Central memory CD8-positive, alpha-beta T cell (primary cell): ENCODE results near the gene GABBR2.
"Not testable (repeated sequence)": the region's sequence is repeated elsewhere in the genome, so short reads cannot be mapped to it uniquely, and the experiment has no call there.

ENCODE experiments used
- ATAC-seq: fragments of 150-1000 bp; cut with Tn5 transposase; replicated peaks from 2 replicates; pipeline ENCODE4 v1.10.0; 2022; ENCODE audit warnings: mild to moderate bottlenecking, moderate FRiP score, moderate number of reproducible peaks; ENCODE audit not compliant: poor library complexity, severe bottlenecking; ENCODE audit errors: extremely low read depth
- DNase-seq, 2 donors: peaks; one replicate each; pipeline ENCODE4 v3.0.0; 2021; ENCODE audit warnings: low spot score in 2 of 2
- H3K27ac Mint-ChIP-seq: one replicate; pipeline ENCODE4 v1.8.0; 2022; ENCODE audit warnings: low read depth, mild to moderate bottlenecking, moderate library complexity, mixed read lengths
- H3K27me3 Mint-ChIP-seq: one replicate; pipeline ENCODE4 v1.8.0; 2022; ENCODE audit warnings: mixed read lengths
- H3K36me3 Mint-ChIP-seq: one replicate; pipeline ENCODE4 v1.8.0; 2022; ENCODE audit warnings: mild to moderate bottlenecking, moderate library complexity, mixed read lengths; ENCODE audit not compliant: insufficient read depth
- H3K4me1 Mint-ChIP-seq: one replicate; pipeline ENCODE4 v1.8.0; 2022; ENCODE audit warnings: mixed read lengths
- H3K4me3 Mint-ChIP-seq: one replicate; pipeline ENCODE4 v1.8.0; 2022; ENCODE audit warnings: mild to moderate bottlenecking, moderate library complexity, mixed read lengths
- H3K9me3 Mint-ChIP-seq: one replicate; pipeline ENCODE4 v1.8.0; 2022; ENCODE audit warnings: mixed read lengths

Gene GABBR2

GRCh38 chr9:98468567-98469239, 240.0 kb downstream of the GABBR2 start:
- peaks cover 69% of the 10 kb centered on the region for H3K27me3 Mint-ChIP-seq
- H3K4me1 Mint-ChIP-seq = no peaks in the 10 kb centered on the region
- H3K4me3 Mint-ChIP-seq = no peak overlapping the region
- H3K36me3 Mint-ChIP-seq = no peaks in the 10 kb centered on the region
- DNase-seq (no peak), ATAC-seq (no peak)
- no peak overlapping the region for H3K27ac Mint-ChIP-seq
- H3K9me3 Mint-ChIP-seq = peaks cover 5% of the 10 kb centered on the region

- peaks cover 56% of the 10 kb centered on the region for H3K27me3 Mint-ChIP-seq
- no peak overlapping the region for H3K27ac Mint-ChIP-seq
- peaks cover 1% of the 10 kb centered on the region for H3K36me3 Mint-ChIP-seq
- H3K4me3 Mint-ChIP-seq = no peak overlapping the region
- peaks cover 14% of the 10 kb centered on the region for H3K9me3 Mint-ChIP-seq
- DNase-seq = no peak
- H3K4me1 Mint-ChIP-seq = no peaks in the 10 kb centered on the region
- no peak for ATAC-seq
Observed at GRCh38 chr9:98465799-98466198, 242.9 kb downstream of the GABBR2 start.

- H3K4me1 Mint-ChIP-seq, H3K4me3 Mint-ChIP-seq, H3K36me3 Mint-ChIP-seq, DNase-seq, ATAC-seq, H3K27ac Mint-ChIP-seq: not testable (repeated sequence)
- peaks cover 49% of the 10 kb centered on the region for H3K27me3 Mint-ChIP-seq
- H3K9me3 Mint-ChIP-seq = peaks cover 18% of the 10 kb centered on the region
Observed at GRCh38 chr9:98464156-98464690, 244.5 kb downstream of the GABBR2 start.

GRCh38 chr9:98462310-98462709, 246.4 kb downstream of the GABBR2 start:
- no peak for ATAC-seq
- Mint-ChIP-seq H3K36me3 (peaks cover 1% of the 10 kb centered on the region), H3K27me3 (peaks cover 53% of the 10 kb centered on the region), H3K4me1 (no peaks in the 10 kb centered on the region), H3K27ac (no peak overlapping the region), H3K4me3 (no peak overlapping the region), H3K9me3 (peaks cover 18% of the 10 kb centered on the region)
- DNase-seq = no peak

GRCh38 chr9:98460704-98461103, 248.0 kb downstream of the GABBR2 start:
- Mint-ChIP-seq H3K4me1 (no peaks in the 10 kb centered on the region), H3K27me3 (peaks cover 53% of the 10 kb centered on the region), H3K27ac (no peak overlapping the region), H3K9me3 (peaks cover 14% of the 10 kb centered on the region), H3K4me3 (no peak overlapping the region), H3K36me3 (peaks cover 1% of the 10 kb centered on the region)
- no peak for DNase-seq
- ATAC-seq = no peak

GRCh38 chr9:98457726-98458370, 250.9 kb downstream of the GABBR2 start:
- no peak for DNase-seq
- no peak for ATAC-seq
- no peak overlapping the region for H3K4me3 Mint-ChIP-seq
- peaks cover 1% of the 10 kb centered on the region for H3K36me3 Mint-ChIP-seq
- H3K9me3 Mint-ChIP-seq = peaks cover 14% of the 10 kb centered on the region
- H3K27ac Mint-ChIP-seq = no peak overlapping the region
- peaks cover 61% of the 10 kb centered on the region for H3K27me3 Mint-ChIP-seq
- H3K4me1 Mint-ChIP-seq = no peaks in the 10 kb centered on the region

- no peak for ATAC-seq
- Mint-ChIP-seq H3K9me3 (peaks cover 9% of the 10 kb centered on the region), H3K27ac (no peak overlapping the region), H3K27me3 (peaks cover 68% of the 10 kb centered on the region), H3K36me3 (peaks cover 4% of the 10 kb centered on the region), H3K4me3 (no peak overlapping the region), H3K4me1 (no peaks in the 10 kb centered on the region)
- DNase-seq = no peak
Observed at GRCh38 chr9:98456156-98456613, 252.6 kb downstream of the GABBR2 start.

- Mint-ChIP-seq H3K9me3 (peaks cover 2% of the 10 kb centered on the region), H3K4me3 (no peak overlapping the region), H3K27me3 (peaks cover 63% of the 10 kb centered on the region), H3K27ac (no peak overlapping the region), H3K4me1 (no peaks in the 10 kb centered on the region), H3K36me3 (peaks cover 2% of the 10 kb centered on the region)
- DNase-seq (no peak), ATAC-seq (no peak)
Observed at GRCh38 chr9:98455256-98456155, 253.2 kb downstream of the GABBR2 start.

GRCh38 chr9:98453589-98454311, 255.0 kb downstream of the GABBR2 start:
- no peak for DNase-seq
- Mint-ChIP-seq H3K27ac (no peak overlapping the region), H3K4me1 (no peaks in the 10 kb centered on the region), H3K4me3 (no peak overlapping the region), H3K27me3 (peaks cover 70% of the 10 kb centered on the region), H3K36me3 (peaks cover 2% of the 10 kb centered on the region), H3K9me3 (no peaks in the 10 kb centered on the region)
- ATAC-seq = no peak

- Mint-ChIP-seq H3K4me1 (no peaks in the 10 kb centered on the region), H3K36me3 (peaks cover 2% of the 10 kb centered on the region), H3K27ac (no peak overlapping the region), H3K4me3 (no peak overlapping the region), H3K27me3 (peaks cover 67% of the 10 kb centered on the region), H3K9me3 (no peaks in the 10 kb centered on the region)
- ATAC-seq (no peak), DNase-seq (no peak)
Observed at GRCh38 chr9:98451576-98451975, 257.2 kb downstream of the GABBR2 start.

GRCh38 chr9:98450496-98450895, 258.2 kb downstream of the GABBR2 start:
- Mint-ChIP-seq H3K4me1 (no peaks in the 10 kb centered on the region), H3K4me3 (no peak overlapping the region), H3K27me3 (peaks cover 67% of the 10 kb centered on the region), H3K36me3 (peaks cover 2% of the 10 kb centered on the region), H3K27ac (no peak overlapping the region), H3K9me3 (no peaks in the 10 kb centered on the region)
- DNase-seq (no peak), ATAC-seq (no peak)

GRCh38 chr9:98449871-98450270, 258.9 kb downstream of the GABBR2 start:
- no peak for ATAC-seq
- no peak overlapping the region for H3K4me3 Mint-ChIP-seq
- DNase-seq = no peak
- H3K9me3 Mint-ChIP-seq = no peaks in the 10 kb centered on the region
- peaks cover 72% of the 10 kb centered on the region for H3K27me3 Mint-ChIP-seq
- no peak overlapping the region for H3K27ac Mint-ChIP-seq
- peaks cover 2% of the 10 kb centered on the region for H3K36me3 Mint-ChIP-seq
- H3K4me1 Mint-ChIP-seq = no peaks in the 10 kb centered on the region
